NCI-H1105 treated with DMSO at 0.1 percent for 48 hours (cell line): Measurements from ENCODE around the gene F13A1.

Experiments used
- DNase-seq: peaks from one replicate; lab custom pipeline; 2025; lab: John Stamatoyannopoulos, UW

F13A1 gene

GRCh38 chr6:6319952-6320811, at the start of gene F13A1:
F13A1 (minus strand) TSS chr6:6320662; CDS start chr6:6318664, 1,998 bp downstream.
- DNase-seq = peak; percentile 29

- DNase-seq = no peak
Observed at GRCh38 chr6:6368684-6369052, 48.2 kb upstream of the F13A1 start.

GRCh38 chr6:6368040-6368683, 47.7 kb upstream of the F13A1 start:
- no peak for DNase-seq

GRCh38 chr6:6366803-6367202, 46.3 kb upstream of the F13A1 start:
- peak; percentile 18 for DNase-seq

- DNase-seq = no peak
Observed at GRCh38 chr6:6365242-6365641, 44.8 kb upstream of the F13A1 start.

- no peak for DNase-seq
Observed at GRCh38 chr6:6362056-6362840, 41.8 kb upstream of the F13A1 start.

GRCh38 chr6:6357530-6357929, 37.1 kb upstream of the F13A1 start:
- DNase-seq = no peak

GRCh38 chr6:6357032-6357431, 36.6 kb upstream of the F13A1 start:
- no peak for DNase-seq

- DNase-seq = no peak
Observed at GRCh38 chr6:6352772-6353171, 32.3 kb upstream of the F13A1 start.

GRCh38 chr6:6351511-6352025, 31.1 kb upstream of the F13A1 start:
- no peak for DNase-seq

- DNase-seq = no peak
Observed at GRCh38 chr6:6350696-6351095, 30.2 kb upstream of the F13A1 start.

- no peak for DNase-seq
Observed at GRCh38 chr6:6348256-6348655, 27.8 kb upstream of the F13A1 start.

- DNase-seq = no peak
Observed at GRCh38 chr6:6346427-6347023, 26.1 kb upstream of the F13A1 start.

- peak; percentile 25 for DNase-seq
Observed at GRCh38 chr6:6333501-6333900, 13.0 kb upstream of the F13A1 start.

GRCh38 chr6:6332811-6333244, 12.4 kb upstream of the F13A1 start:
- DNase-seq = no peak

GRCh38 chr6:6331946-6332601, 11.6 kb upstream of the F13A1 start:
- no peak for DNase-seq

- DNase-seq = no peak
Observed at GRCh38 chr6:6331393-6331792, 10.9 kb upstream of the F13A1 start.

- DNase-seq = no peak
Observed at GRCh38 chr6:6330407-6330806, 9.9 kb upstream of the F13A1 start.

- no peak for DNase-seq
Observed at GRCh38 chr6:6328451-6328850, 8.0 kb upstream of the F13A1 start.

GRCh38 chr6:6323352-6323751, 2.9 kb upstream of the F13A1 start:
- DNase-seq = no peak

- no peak for DNase-seq
Observed at GRCh38 chr6:6320901-6321300, 439 bp upstream of the F13A1 start.
